GM18502 (cell line): ENCODE measurements around the gene NTHL1.

Source experiments
- ATAC-seq: cut with Tn5 transposase; IDR thresholded peaks from one replicate; pipeline ENCODE4 v1.9.1; 2021; ENCODE audit warnings: mild to moderate bottlenecking; ENCODE audit not compliant: unreplicated experiment, poor library complexity

NTHL1 gene

DNA sequence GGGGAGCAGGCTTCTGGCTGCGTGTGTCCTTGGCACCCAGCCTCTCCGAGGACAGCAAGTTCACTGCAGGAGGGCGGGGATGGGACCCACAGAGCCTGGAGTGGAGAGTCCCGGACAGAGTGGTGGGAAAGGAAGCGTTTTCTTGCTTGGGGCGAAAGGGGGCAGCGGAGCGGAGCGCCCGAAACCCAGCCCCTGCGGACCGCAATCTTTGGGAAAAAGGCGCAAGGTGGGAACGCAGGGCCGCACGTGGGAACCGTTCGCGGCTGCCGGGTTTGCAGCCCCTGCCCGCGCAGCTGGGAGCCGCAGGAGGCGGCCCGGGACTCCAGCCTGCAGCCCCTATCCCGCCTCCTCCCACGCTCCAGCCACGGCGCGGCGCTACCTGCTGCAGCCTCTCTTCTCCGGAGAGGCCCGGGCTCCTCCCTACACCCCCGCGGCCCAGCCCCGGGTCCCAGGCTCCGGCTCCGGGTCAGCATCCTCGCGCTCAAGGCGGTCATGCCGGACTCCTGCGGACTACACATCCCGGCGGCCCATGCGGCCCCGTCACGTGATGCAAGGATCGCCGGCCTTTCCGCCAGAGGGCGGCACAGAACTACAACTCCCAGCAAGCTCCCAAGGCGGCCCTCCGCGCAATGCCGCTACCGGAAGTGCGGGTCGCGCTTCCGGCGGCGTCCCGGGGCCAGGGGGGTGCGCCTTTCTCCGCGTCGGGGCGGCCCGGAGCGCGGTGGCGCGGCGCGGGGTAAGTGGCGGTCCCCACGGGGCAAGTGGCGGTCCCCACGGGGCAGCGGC lies at the start of gene NTHL1, which contains the start of gene TSC2:
TSS of gene NTHL1 (minus strand) at position 505 of the 786 bp plus-strand sequence. CDS start at position 494, 11 bp downstream.
TSS of gene TSC2 (plus strand) at position 656 of the 786 bp plus-strand sequence. CDS start 631 bp downstream, outside the sequence.
- ATAC-seq = peak; percentile 85

DNA sequence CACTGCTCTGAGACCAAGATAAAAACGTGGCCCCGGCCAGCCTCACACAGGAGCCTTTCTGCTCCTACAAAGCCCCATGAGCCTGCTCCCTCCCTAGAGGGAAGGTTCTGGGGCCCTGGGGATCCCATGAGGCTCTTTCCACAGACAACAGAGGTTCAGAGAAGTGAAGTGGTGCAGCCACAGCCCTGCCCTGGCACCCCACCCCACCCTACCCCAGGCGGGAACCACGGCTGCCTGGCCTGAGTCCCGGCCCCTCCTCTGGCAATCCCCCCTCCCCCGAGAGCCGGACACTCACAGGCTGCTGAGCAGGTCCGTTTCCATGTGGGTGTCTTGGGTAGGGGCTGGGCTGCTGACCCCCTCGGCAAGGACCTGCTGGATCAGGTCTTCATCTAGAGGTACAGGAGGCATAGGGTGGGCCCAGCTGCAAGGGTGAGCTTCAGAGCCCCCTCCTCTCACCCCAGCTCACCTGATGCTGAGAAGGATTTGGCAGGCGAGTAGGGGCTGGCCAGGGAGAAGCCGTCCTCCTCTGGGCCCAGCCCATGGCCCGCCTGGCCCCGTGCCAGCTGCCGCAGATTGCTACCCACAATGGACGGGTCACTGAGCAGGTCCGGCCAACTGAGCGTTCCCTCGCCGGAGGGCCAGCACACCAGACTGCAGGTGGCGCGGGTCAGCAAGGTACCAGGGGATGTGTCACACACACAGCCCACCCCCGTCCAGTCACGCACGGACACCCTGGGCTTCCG lies 49.4 kb upstream of the NTHL1 start:
- ATAC-seq = no peak

DNA sequence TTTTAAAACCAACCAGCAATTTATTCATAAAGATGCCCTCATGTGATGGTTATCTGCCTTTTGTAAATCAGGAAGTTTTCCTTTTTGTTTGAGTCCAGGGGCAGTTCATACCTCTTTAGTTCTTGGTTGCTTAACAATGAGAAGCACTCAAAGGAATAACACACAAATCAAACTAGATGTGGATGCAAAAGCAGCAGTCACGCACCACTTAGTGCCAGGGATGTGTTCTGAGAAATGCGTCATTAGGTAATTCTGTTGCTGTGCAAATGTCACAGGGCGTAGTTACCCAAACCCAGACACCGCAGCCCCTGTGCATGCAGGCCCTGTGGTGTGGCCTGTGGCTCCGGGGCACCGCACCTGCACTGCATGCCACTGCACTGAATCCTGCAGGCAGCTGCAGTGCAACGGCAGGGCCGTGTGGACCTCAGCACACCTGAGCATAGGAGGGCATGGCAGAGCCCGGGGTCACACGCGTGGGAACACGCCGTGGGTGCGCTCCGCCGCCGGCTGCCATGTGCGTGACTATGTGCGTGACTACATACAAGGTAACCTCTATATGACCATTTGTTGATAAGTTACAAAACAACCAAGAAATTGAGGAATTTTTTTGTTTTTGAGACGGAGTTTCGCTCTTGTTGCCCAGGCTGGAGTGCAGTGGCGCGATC lies 48.4 kb upstream of the NTHL1 start:
- no peak for ATAC-seq

DNA sequence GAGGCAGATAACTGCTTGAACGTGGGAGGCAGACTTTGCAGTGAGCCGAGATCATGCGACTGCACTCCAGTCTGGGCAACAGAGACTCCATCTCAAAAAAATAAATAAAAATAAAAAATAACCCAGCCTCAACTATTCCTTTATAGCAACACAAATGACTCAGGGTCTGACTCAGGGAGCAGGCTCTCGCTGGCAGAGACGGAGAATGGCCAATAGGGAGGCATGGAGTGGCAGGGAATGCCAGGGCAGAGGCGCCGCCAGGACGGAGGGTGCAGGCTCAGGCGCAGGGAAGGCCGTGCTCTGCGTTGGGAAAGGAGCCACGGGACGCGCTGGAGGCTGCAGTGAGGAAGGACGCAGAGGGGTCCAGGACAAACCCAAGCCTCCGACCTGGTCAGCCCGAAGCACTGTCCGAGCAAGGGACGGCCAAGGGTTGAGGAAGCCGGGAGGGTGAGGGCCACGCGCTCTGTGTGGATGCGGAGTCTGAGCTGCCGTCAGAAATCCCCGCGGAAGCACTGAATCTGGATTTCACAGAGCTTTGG lies 47.8 kb upstream of the NTHL1 start:
- no peak for ATAC-seq

DNA sequence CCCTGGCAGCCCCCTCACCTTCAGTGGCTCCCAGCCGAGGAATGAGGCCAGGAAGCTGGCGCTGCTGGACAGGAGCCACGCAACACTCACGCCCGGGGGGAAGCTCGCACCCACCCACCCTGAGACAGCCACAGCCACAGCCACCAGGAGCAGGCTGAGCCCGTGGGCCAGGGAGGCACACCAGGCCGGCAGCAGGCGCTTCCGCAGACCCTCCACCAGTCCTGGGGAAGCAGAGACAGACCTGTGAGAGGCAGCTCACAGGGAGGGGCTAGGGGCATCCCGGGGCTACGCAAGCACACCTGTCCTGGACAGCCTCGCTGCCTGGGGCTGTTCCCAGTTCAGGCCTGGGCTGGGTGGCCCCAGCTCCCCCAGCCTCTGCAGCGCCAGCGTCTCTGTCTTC lies 46.2 kb upstream of the NTHL1 start:
- no peak for ATAC-seq

DNA sequence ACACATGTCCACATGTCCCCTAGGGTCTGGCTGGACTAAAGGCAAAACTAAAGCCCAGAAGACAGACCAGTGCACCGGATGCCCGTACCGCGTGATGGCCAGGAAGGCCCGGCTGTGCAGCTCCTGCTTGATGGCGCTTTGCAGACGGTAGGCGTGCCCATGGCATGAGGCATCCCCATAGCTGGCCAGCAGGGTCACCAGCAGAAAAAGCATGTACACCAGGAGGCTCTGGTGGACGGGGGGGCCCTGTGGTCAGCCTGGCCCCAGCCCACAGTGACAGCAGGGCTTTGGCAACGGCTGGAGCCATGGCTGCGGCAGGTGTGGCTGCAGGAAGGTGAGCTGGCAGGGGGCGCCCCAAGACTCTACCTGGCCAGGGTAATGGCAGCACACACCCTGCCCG lies 45.2 kb upstream of the NTHL1 start:
- ATAC-seq = no peak

DNA sequence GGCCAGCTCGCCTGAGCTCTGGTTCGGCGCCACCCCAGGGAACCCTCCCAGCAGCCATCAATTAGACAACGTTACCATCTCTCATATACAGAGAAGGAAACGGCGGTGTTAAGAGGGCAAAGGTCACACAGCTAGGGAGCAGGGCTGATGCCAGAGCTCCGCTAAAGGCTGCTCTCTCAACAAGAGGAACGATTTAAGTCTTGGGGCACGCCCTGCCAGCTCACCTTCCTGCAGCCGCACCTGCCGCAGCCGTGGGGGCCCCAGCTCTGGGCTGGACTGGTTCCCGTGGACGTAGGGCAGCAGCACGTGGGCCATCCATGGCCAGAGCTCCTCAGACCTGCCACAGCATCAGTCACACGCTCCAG lies 44.6 kb upstream of the NTHL1 start:
- no peak for ATAC-seq

DNA sequence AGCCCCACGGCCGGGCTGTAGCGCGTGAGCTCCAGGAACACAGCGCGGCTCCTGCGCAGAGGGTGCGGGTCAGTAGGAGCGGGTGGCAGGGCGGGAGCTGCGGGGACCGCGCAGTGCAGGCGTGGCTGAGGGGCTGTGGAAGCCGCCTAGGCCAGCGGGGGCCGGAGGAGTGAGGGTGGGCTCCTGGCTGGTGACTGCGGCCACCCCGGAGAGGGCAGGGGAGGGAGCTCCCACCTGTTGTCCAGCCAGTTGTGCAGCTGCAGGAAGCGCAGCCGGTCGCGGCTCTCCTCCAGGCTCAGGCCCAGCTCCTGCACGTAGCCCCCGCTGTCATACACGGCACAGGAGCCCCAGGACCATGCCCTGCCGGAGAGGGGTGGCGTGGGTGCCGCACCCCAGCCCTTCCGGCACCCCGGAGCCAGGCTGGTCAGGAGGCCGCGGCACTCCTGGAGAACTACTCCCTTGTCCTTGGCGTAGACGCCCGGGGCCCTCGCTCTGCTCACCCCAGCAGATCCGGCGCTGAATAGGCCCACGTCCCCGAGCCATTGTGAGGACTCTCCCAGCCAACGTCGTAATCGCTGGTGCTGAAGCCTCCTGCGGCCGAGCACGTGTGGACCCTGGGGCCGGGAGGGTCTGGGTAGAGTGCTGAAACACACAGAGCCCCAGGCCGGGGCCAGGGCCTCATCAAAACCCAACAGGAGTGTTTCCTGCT lies 44.1 kb upstream of the NTHL1 start:
- no peak for ATAC-seq

DNA sequence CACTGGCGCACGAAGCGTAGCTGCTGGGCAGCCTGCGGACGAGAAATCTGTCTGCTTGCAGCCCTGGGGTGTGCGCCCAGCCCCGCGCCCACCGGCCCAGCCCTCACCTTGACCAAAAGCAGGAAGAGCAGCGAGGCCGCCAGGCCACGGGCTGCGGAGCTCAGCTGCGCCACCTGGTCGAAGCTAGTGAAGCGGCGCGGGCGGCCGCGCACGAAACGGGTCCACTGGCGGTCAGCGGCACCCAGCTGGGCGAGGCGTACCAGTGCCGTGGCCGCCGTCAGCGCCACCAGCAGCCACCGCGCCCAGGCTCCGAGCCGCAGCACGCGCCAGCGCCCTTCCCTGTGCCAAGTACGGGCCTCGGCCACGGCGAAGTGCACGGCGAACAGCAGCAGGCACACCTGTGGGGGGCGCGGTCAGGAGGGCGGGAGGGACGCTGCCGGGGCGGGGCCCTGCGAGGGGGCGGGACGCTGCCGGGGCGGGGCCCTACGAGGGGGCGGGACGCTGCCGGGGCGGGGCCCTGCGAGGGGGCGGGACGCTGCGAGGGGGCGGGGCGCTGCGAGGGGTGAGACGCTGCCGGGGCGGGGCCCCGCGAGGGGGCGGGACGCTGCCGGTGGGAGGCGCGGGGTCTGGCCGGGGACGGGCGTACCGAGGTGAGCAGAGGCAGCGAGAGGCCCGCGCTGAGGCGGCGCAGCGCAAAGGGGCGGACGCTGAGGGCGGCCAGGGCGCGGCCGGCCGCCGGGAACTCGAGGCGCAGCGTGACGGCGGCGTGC lies 43.3 kb upstream of the NTHL1 start:
- no peak for ATAC-seq

DNA sequence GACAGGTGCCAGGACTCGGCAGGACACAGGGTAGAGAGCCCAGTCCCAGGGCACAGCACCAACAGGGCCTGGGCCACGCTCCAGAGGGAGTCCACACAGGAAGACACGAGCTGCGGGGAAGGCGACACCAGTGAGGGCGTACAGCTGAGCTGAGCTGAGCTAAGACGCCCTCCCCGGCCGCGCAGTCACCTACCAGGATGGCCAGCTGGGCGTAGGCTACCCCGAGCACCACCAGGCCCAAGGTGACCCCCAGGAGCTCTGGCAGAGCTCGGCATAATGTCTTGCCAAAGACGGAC lies 42.8 kb upstream of the NTHL1 start:
- no peak for ATAC-seq

DNA sequence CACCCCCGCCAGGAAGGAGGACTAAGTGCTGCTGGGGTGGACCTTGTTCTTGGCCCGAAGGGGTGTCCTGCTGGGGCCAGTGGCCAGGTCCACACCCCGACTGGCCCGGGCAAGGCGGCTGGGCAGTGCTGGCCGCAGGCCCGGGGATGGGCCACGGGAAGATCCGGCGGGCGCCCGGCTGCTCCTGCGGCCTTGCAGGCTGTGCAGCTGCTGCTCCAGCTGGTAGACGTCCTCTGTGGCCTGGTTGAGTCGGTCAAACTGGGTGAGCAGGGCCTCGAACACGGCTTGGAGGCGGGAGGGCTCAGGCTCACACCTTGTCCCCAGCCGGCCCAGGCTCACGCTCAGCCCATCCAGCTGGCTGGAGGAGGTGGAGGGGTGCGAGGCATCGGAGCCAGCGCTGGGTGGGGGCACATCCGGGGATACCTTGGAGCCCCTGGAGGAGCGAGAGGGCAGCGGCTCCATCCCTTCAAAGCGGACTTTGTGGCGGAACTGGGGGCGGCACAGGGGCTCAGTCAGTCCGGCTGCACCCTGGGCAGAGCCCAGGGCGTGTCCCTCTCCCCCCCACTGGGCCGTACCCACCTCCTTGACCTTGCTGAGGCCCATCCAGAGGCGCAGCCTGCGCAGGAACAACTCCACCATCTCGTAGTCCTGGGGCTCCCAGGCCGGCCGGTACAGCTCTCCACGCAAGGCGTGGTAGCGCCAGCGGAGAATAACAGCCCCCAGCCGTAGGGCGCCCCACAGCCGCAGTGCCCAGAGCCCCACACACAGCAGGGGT lies 42.3 kb upstream of the NTHL1 start:
- ATAC-seq = no peak

DNA sequence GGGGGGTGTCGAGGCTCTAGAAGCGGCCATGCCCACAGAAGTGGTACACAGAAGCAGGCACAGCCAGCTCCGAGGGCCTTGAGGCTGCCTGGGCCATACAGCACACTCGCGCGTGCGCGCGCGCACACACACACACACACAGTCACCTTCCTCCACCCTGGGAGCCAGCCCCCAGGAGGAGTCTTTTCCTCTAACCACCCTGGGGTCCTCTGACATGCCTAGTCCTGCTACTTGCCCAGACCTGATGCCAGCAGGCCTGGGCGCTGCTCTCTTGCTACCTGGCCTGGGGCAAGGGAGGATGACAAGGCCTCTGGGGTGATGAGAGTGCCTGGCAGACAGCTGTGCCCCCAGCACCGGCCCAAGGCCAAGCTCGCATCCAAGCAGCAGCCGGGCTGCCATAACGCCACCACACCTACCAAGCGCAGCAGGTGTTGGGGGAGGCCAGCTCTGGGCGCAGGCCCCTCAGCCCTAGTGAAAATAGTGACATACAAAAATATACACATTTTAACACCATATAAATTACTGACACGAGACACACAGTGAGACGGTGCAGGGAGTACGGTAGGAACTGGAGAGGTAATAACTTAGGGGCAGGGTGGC lies 41.2 kb upstream of the NTHL1 start:
- no peak for ATAC-seq

DNA sequence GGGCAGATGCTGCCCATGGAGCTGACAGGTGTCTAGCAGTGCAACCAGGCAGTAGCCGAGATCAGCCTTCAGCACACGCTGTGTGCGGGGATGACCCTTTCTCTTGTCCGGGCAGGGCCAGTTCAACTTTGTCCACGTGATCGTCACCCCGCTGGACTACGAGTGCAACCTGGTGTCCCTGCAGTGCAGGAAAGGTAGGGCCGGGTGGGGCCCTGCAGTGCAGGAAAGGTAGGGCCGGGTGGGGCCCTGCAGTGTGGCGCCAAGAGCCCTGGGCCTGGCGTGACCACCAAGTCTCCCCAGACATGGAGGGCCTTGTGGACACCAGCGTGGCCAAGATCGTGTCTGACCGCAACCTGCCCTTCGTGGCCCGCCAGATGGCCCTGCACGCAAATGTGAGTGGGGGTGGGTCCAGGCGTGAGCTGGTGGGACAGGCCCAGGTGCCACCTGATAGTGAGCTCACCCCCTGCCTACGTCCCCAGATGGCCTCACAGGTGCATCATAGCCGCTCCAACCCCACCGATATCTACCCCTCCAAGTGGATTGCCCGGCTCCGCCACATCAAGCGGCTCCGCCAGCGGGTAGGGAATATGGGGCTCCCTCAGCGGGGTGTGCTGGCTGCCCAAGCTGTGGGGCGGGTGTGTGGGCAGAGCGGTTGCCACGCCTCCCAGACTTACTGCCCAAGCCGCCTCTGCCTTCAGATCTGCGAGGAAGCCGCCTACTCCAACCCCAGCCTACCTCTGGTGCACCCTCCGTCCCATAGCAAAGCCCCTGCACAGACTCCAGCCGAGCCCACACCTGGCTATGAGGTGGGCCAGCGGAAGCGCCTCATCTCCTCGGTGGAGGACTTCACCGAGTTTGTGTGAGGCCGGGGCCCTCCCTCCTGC lies 40.4 kb upstream of the NTHL1 start:
- ATAC-seq = no peak

DNA sequence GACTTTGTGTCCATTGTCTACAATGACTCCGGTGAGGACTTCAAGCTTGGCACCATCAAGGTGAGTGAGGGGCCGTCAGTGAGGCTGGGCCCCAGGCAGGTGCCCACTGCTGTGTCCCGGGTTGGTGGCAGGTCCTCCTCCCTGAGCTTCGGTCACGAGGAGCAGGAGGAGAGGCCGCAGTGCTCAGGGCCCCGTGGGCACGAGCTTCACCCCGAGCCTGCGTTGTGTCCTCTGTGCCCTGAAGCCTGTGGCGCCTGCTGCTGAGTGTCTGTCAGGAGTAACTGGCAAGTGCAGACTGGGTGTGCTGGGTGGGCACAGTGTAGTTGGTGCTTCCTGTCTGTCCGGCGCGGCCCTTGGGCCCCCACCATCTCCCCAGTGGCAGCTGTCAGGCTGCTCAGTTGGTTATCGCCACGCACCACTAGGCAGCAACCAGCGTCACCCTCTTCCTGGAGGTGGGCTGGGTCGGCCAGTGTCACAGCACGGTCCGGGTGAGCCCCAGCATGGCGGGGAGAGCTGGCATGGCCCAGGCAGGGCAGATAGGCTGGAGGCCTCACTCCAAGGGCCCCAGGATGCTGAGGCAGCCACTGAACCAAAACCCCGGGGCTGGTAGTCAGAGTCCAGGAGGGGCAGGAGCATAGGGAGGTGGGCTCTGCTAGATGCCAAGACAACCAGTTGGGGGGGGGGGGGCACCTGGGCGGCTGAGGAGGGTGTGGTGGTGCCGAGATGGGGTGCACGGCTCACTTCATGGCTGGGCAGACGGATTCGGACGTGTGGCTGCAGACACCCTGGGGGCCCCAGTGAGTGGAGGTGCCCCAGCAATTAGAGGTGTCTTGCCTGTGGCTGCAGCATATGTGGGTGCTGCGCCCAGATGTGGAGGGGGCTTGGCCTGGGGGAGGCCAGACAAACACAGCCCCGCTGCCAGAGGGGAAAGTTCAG lies 39.4 kb upstream of the NTHL1 start:
- no peak for ATAC-seq

DNA sequence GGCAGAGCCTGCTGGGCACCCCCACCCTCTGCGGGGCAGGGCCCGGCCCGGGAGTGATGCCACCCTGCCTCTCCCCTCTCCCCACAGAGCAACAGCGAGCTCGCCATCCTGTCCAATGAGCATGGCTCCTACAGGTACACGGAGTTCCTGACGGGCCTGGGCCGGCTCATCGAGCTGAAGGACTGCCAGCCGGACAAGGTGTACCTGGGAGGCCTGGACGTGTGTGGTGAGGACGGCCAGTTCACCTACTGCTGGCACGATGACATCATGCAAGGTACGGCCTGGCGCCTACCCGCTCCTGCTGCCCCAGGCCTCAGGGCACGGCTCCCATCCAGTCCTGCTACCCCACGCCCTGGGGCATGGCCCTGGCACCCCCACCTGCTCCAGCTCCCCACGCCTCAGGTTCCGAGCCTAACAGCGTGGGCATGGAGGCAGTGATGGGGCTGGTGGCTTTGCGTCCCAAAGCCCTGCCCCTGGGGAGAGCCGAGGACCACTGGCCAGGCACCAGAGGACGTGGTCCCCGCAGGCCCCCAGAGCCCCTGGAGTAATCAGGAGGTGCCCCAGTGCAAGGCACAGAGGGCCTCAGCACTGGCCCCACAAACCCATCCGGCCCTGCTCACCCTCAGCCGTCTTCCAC lies 38.6 kb upstream of the NTHL1 start:
- no peak for ATAC-seq

DNA sequence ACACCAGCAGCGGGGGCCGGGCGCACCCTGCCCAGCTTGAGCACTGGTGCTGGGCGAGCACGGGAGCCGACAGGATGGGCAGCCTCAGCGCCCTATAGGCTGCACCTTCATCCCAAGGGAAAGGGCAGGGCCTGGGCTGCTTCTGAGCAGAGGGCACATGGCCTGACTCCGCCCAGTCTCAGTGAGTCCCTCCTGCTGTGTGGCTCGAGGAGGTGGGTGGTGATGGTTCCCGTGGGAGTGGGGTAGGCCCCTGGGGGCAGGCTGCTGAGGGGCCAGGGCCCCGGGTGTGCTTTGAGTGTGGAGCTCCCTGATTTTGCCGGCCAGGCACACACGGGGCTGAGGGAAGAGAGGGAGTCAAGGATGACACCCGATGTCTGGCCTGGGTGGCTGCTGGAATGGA lies 38.0 kb upstream of the NTHL1 start:
- no peak for ATAC-seq
